Activated CD8-positive, alpha-beta memory T cell treated with anti-CD3 and anti-CD28 coated beads, Interleukin-2, amount 50 U/mL, for 1 hour (primary cell): ENCODE results near the gene NUDT8.

Source experiments
- DNase-seq: peaks from one replicate; pipeline ENCODE4 v3.0.0-alpha.2; 2020; ENCODE audit errors: extremely low read depth

The NUDT8 gene, protein sequence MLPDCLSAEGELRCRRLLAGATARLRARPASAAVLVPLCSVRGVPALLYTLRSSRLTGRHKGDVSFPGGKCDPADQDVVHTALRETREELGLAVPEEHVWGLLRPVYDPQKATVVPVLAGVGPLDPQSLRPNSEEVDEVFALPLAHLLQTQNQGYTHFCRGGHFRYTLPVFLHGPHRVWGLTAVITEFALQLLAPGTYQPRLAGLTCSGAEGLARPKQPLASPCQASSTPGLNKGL

DNA sequence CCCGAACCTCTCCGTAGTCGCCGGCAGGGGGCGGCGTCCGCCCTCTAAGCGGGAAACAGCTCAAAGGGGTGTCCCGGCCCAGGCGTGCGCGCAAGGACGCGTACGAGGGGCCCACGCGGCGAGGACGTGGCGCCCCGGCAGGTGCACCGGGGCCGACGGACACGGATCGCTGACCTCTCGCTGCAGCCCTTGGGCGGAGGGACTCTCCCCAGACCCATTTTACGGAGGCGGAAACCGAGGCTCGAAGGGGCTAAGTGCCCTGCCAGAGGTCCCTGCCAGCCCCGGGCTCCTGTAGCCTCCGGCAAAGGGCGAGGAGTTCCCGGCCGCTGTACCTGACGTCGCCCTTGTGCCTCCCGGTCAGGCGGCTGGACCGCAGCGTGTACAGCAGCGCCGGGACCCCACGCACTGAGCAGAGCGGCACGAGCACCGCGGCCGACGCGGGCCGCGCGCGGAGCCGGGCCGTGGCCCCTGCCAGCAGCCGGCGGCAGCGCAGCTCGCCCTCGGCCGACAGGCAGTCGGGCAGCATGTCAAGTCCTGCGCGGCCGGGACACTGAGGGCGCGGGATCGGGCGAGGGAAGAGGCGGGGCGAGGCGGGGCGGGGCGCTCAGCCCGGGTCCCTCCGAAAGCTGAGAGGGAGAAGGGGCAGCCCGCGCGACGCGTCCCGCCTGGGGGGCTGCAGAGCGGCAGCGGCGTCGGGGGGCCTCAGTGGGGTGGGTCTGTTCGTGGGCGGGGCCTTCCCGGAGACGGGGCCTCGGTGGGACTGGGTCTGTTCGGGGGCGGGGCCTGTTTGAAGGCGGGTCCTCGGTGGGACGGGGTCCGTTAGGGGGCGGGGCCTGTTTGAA is at the start of gene NUDT8:
NUDT8 (minus strand) TSS at position 552 of the 842 bp plus-strand sequence; CDS start at position 526, 26 bp downstream.
- no peak for DNase-seq

DNA sequence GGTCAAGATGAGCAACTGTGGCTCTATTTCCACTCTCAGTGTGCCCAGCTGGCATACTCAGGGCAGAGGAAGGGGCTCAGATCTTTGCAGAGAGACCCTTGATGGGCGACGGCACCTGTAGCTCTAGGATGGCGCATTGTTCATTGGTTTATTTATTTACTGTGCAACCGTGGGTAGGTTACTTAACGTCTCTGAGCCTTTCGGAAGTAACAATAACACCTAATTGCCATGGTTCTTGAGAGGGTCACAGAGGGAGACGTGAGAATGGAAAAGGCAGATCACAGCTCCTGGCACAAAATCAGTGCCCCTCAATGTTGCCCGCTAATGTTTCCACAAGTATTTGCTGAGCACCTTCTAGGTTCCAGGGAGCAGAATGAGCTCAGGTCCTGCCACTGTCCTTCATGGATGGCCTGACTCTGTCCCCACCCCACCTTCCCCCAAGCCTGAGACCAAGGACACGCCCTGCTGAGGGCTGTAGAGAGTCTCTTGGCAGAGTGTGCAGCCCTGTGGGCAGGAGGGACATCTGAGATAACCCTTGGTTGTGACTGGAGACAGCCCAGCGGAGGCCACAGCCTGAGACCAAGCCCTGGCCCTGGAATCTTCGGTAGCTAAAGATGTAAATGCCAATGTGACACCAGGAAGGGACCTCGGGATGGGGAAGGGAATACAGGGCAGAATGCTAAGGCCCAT is 45.5 kb upstream of the NUDT8 start:
- no peak for DNase-seq

DNA sequence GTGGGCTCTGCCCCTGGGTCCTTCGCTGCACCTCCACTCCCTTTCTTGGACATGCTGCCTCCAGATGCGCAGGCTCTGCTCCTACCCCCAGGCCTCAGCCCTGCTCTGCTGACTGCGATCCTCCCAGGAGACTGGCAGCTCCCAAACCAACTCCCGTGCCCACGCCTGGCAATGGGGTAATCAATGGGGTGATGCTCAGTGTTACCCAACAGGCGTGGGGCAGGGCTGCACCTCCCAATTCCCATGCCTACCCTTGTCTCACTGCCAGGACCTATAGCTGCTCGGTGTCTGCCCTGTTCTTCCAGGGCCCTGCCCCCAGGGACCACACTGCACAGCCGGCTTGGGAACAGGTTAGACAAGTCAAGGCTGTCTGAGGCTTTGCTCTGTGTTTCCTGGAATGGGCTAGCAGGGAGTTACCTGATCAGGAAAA is 44.7 kb upstream of the NUDT8 start, which contains the start of gene ALDH3B2:
ALDH3B2 (minus strand) TSS at position 182 of the 430 bp plus-strand sequence. CDS start 7,688 bp downstream, outside the sequence.
- DNase-seq: no peak

DNA sequence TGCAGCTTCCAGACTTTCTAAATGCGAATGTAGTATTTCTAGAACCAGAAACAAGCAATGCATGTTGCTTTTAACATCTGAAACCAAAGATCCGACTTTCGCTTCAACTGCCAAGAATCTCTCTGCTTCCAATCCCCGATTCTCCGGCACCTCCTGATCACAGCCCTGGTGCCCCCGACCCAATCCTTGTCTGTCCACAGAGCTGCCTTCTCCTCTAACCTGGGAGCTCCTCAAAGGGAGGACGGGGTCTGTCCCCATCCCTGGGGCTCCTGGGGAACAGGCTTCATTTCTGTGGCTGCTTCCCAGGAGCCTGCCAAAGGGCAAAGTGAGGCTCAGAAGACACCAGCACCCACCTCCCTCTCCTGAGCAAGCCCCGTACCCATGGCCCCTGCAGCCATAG is 44.2 kb upstream of the NUDT8 start:
- no peak for DNase-seq

DNA sequence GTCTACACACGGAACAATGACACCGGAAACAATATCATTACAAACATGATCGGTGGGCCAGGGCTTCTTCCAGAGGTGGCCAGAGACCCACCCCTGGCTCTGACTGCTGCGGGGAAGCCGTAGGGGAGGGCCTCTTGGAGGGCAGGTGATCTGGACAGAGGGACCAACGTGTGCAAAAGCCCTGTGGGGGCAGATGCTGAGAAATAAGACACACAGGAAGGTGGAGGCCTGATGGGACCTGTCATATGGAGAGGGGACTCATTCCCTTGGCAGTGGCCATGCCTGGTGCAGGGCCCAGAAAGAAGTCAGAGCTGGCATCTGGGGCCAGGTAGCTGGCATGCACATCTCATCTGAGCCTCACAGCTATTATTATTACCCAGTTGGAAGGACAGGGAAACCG is 43.6 kb upstream of the NUDT8 start:
- no peak for DNase-seq

DNA sequence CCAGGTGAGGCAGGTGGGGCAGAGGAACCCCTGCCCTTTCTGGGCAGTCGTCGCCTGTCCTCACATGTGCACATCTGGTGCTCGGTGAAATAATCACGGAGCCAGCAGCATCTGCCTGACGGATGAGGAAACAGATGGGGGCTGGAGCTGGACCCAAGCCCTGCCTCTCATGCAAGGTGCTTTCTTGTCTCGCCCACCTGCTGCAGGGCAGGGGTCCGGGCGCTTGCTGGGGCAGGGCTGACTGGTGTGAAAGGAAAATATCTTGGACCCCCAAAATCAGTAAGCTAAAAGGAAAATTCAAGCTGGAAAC is 41.4 kb upstream of the NUDT8 start:
- no peak for DNase-seq

DNA sequence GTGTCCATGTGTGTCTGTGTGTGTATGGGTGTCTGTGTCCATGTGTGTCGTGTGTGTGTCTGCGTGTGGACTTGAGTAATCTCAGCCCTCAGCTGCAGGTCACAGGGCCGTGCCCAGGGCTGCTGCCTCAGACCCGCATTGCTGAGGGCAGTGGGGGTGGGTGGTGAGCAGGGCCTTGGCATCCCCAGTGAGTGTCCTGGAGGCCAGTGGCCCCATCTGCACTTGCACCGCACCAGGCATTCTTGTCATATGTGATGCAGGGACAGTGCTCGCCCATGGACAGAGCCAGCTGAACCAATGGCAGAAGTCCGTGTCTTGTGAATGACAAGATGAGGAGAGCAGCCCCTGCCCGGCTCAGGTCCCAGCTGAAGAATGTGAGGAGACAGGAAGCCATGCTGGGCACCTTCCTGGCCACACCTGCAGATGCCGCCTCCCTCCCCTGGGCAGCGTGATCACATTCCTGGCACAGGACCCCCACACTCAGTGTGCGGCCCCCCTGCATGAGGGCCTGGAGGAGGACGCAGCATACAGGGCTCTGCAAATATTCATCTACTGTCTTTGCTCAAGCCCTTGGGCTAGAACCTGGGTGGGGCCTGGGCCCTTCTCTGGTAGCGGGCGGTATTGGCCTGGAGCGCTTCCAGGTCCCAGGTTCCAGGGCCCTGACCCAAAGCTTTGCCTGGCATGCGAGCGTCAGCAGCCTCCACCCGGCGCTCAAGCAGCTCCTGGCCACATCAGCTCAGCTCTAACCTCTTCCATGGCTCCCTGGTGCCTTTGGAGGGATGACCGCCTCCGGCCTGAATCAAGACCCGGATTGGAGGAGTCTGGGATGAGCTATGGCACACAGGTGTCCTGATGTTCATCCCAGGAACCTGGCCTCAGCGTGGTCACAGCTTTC is 40.8 kb upstream of the NUDT8 start:
- DNase-seq: no peak

DNA sequence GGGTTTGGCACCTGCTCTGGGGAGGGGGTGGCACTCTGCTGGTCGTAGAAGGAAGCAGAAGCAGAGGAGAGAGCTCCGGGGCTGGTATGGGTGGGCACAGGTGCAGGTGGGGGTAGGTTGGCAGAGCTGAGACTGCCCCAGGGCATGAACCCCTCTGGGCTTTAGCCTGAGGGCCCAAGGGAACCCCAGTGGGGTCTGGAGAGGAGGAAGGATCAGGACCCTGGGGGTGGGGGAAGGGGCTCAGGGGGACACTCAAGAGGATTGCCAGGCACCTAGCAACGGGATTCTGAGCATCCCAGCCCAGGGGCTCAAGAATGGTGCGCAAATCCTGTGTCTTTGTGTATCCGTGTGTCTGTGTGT is 38.4 kb upstream of the NUDT8 start:
- no peak for DNase-seq

DNA sequence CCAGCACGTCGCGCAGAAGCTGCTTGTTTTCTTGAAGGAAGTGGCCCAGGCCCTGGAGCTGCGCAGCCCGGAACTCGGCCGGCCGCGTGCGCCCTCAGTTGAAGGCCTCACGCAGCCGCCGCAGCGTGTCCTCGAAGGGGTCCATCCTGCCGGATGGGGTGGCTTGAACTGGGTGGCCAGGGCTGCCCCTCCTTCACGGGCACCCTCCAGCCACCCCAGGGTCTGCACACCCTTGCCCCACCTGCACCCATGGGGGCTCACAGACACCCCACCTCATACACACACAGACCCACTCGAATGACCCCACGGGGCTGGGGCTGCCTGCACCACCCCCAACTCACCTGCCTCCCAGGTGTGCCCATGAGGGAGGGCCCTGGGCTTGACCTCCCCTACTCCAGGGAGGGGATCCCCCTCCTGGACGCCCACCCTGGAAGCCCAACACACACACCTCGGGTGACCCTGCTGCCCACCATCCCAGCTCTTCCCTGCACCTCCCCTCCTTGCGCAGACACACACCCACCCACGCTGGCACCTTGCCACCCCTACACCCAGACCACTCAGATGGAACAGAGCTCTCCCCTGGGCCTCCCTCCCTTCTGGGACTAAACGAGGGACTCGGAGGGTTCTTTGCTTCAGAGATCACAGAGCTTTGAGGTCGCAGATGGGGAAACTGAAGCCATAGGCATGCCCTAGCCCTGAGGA is 37.9 kb upstream of the NUDT8 start:
- DNase-seq: no peak

DNA sequence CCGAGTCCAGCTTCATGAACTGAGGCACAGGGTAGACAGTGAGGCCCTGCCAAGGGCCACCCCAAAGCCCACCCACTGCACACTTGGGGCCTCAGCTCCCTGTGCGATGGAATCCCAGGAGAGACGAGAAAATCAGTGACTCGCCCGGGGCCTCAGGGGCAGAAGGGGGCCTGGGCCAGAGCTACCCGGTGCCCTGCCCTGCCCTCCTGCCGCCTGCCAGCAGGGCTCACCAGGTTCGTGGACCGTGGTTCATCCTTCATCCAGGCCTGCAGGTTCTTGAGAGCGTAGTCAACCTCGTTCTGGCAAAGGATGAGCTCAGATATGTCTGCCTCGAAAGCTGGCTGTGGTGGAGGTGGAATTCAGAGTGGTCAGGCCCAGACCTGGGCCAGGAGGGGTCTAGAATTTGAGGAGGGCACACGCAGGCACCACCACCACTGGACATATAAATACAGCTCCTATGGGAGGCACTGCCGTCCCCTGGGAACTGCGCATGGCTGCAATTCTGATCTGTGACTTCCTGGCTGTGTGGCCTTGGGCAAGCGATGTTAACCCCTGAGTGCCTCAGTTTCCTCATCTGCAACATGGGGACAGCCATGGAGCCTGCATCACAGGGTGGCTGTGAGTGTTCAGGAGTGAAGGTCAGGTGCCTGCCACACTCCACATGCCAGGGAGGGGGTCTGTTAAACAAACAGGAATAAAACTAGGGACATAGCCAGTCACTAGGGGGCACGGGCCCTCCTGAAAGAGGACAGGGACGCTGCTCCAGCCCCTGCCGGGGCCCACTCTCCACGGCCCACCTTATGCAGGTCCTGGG is 37.1 kb upstream of the NUDT8 start:
- no peak for DNase-seq

DNA sequence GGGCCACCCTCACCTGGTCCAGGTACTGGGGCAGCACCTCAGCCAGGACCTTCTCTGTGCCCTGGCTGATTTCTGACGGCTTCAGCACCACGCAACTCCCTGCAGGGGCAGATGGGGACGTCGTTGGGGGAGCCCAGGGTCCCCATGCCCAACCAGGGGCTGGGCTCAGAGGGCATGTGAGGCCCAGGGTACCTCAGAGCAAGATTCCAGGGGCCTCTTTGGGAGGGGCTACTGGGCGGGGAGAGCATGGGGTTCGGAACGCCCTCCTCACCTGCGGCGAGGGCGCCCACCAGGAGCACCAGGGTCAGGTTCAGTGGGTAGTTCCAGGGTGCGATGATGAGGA is 36.5 kb upstream of the NUDT8 start:
- no peak for DNase-seq

DNA sequence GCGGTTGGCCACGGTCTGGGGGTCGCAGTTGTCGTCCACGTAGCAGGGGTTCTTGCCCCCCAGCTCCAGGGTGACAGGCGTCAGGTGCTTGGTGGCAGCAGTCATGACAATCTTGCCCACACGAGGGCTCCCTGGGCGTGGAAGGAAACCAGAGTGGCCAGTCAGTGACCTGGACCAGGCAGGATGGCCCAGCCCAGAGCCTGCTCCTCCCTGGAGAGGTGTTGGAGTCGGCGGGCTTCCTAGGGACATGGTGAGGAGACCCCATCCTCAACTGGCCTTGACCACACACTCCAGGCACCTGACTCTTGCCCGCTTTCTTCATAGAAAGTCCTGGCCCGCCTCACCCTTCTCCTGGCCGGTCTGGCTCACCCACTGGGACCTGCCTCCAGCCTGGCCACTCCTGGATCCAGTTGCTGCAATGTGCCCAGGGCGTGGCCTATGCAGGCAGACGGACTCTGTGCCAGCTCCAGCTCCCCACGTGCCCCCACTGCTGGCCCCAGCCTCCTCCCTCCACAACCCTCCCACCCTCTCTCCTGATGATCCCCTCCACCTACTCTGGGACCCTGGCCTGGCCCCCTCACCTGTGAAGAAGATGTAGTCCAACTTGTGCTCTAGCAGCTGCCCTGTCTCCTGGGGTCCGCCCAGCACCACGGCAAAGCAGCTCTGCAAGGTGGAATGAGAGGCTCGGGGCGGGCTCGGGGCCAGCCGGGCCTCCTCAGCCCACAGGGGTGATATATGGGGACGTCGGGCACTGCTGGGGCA is 36.0 kb upstream of the NUDT8 start:
- no peak for DNase-seq

DNA sequence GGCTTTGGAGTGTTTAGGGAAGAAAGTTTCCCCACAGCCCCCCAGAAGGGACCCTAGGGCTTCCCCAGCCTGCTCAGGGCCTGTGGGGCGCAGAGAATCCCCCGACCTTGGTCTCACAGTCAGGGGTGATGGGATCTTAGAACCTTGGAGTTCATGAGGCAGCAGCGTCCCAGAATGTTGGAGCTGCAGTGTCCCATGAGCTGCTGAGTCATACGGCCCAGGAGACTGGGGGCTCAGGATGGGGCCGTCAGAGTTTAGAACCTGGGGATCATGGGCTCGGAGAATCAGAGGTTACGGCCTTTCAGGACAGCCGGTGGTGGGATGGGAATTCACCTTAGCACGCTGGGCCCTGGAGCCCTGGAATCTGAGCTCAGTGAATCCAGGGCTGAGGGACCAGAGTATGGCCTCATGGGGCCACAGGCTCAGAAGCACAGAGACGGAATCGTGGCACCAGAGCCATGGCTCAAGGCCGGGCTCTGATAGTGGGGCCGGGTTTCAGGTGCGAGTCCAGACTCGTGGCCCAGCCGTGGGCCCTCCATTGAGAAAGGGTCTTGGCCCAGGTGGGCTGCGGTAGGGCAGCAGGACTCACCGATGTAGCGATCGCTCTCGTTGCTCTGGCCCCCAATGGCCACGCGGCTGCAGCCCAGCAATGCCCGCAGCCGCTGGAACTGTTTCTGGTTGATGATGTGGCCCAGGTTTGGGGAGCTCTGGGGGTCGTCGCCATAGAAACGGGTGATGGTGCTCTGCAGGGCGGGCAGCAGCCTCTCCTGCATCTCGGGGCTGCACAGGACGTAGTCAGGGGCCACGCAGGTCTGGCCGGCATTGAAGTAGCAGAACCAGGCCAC is 35.2 kb upstream of the NUDT8 start:
- DNase-seq: no peak

DNA sequence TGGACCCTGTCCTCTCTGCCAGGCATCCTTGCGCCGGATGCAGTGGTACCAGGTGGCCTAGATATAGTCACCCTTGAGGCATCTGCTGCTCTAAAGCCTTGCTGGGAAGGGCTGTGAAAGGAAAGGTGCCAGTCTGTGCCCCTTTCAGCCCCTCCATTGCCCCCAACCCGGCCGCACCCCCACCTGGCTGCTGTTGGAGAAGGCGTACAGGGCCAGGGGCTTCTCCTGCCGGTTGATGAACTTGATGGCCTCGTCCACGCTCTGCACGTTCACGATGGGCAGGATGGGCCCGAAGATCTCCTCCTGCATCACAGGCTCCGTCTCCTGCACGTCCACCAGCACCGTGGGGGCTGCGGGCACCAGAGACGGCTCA is 34.5 kb upstream of the NUDT8 start:
- DNase-seq: no peak

DNA sequence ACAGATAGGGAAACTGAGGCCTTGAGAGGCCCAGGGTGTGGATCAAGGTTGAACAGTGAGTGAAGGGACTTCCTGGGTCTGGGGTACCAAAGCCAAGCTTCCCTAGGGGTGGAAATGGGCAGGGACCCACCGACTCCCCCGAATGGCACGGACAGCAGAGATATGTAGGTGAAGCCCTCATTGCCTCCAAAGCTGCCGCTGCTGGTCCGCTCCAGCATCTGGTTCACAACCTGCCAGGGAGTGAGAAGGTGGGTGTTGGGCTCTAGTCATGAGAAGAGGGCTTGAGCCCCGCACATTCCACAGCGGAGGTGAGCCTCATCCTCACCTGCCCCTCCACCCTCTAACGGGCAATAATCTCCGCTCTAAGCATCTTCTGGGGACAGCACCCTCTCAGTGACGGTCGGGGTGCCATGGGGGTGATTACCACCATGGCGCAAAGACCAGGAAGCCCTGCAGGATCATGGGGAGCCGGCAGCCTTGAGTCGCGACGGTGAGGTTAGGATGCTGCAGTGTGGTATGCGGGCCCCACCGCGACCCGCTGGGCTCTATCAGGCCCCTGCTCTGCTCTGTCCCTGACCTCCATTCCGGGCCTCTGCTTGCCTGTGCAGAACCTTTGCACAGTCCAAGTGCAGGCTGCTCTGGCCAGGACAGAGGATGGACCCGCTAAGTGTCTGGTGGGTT is 33.9 kb upstream of the NUDT8 start:
- DNase-seq: no peak

DNA sequence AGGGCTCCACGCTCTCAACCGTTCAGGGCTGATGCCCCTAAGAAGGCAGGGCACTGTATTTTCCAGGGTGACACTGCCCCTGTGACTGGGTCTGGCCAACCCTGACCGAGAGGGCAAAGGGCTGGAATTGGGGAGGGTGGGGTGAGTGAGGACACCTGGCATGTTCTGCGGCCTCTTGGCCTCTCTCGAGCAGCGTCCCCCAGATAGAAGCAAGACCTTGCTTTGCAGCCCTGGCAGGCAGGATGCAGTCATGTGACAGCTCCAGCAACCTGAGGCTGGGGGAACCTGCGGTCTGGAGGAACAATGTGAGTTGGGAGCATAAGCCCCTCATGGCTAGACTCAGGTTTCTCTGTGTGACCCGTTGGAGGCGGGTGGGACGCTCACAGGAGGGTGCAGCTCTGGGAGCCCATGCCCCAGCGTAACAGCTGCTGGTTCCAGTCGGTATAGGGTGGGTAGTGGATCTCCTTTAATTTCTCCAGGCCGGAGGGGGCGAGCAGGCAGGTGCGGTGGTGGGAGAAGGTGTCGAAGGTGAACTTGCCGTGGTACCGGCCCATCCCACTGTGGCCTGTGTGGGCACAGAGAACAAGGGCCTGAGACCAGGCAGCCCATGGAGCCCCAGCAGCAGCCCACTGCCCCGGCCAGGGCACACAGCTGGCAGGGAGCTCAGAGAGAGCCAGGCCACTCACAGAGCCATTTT is 33.2 kb upstream of the NUDT8 start:
- no peak for DNase-seq

DNA sequence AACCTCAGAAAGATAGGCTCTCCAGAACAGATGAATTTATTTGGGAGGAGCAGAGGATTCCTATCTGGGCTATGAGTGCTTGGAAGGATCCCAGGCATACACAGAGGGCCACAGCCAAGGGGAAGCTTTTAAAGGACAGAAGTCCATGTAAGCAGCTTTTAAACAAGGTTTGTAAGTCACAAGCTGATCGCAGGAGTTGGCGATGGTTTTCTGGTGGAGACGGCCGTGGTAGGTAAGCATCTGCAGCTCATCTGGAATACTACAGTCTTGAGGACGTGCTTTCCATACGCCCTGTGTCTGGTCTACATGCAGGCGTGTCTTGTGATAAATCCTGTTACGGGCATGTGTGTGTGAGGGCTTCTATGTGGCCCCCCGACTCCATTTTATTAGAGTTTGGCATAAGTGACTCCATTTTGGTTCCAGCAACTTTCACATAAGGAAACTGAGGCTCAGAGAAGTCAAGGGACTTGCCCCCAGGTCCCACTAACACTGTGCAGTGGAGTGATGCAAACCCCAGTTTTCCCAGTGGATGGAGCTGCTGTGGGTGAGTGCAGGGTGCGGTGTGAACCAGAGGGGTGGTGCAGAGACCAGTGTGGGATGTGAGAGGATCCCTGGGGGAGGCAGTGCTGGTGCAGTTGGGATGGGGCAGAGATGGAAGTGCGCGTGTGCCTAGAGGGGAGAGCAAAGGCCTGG is 32.6 kb upstream of the NUDT8 start:
- DNase-seq: no peak
